Measurements from ENCODE around the gene TMPRSS3.

GRCh38 chr21:42346441-42346840 lies 49.4 kb downstream of the TMPRSS3 start:
- no peak for TF ChIP-seq POLR2A (IDR thresholded peaks at IDR 0.05)
- no peak for TF ChIP-seq CTCF (IDR thresholded peaks at IDR 0.05 in 8 of 11, conservative IDR thresholded peaks at IDR 0.05 in 3 of 11)
- TF ChIP-seq POLR2AphosphoS5 (IDR thresholded peaks at IDR 0.05) = no peak

Measured in spleen (tissue), 7 donors.